GM19035 (cell line): ENCODE data around the gene LARP1.
A peak's percentile ranks its signal among the peaks of the same experiment; 100 is the strongest.

ENCODE experiments used
- ATAC-seq: cut with Tn5 transposase; IDR thresholded peaks from one replicate; pipeline ENCODE4 v1.9.1; 2021; ENCODE audit not compliant: unreplicated experiment

LARP1 gene

DNA sequence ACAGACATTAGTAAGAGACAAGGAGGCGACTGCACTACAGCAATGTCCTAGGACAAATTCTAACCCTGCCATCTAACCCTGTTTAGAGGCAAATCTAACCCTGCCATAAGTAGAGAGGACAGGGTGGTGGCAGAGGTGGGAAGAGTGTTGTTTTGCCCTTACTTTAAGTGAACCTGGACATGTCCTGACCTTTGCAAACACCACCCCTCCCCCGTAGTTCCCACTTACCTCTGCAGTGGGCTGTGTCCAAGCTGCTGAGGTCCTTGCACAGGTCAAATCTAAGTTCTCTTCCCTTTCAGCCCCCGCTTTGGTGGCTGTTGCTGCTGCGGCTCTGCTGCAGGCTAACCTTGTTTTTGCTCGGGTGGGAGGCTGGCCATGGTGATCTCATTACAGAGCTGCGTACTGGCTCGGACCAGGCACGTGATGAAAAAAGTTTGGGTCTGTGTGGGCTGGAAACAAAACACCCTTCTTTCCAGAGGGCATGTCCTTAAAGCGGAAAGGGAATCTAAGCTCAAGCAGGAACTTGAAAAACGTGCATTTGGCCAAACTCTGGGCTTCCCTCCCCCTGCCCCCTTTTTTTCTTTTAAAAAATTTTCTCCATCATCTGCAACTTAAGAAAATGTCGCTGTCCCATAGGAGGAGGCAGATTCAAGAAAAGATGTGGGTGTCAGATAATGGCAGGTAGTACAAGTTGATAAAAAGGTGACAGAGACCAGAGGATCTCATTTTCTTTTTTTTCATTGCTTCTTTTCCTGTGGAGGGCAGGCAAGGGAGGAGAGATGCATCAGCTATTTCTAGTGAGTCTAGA is 95.3 kb downstream of the LARP1 start, which contains the start of gene FAXDC2:
TSS of gene FAXDC2 (minus strand) at position 349 of the 808 bp plus-strand sequence. CDS start 12,425 bp downstream, outside the sequence.
- no peak for ATAC-seq

DNA sequence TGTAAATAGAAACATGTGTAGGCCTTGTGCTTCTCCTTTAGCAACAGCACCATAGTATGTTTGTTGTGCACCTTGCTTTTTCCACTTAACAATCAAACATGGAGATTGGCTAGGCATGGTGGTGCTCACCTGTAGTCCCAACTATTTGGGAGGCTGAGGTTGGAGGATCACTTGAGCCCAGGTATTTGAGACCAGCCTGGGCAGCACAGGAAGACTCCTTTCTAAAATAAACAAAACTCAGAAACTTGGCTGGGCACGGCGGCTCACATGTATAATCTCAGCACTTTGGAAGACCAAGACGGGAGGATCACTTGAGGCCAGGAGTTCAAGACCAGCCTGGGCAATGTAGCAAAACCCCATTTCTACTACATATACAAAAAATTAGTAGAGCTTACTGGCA is 96.2 kb downstream of the LARP1 start:
- no peak for ATAC-seq

DNA sequence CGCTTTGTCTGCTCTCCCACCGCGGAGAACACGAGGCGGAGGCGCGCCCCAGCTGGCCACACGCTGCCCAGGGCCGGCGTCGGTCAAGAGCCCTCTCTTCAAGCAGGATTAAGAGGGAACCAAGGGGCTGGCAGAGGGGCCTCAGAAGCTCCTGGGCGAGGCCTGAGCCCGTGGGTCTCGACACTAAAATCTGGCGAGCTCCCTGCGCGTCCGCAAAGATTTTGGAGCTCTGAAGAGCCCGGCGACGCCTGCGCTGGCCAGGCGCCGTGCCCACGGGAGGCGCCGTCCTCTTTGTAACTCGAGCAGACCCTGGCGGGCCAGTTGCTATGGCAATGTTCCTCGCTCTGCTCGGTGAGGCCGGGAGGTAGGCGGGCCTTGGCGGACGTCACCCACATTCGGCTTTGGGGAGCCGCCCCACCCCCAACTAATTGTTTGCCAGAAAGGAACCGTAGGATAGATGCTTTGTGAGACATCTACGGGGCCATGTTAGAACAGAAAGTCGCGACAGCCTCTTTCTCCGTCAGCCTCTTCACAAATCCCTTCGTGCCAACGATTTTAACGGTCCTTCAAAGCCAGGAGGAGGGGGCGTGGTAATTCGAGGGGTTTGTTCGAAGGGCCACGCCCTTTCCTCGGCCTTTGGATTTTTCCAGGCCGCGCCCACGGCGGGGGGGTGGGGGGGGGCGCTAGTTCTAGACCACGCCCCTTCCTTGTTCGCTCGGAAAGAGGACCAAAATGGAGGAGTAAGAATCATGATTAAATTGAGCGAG is 102.5 kb downstream of the LARP1 start:
- peak; percentile 67 for ATAC-seq

DNA sequence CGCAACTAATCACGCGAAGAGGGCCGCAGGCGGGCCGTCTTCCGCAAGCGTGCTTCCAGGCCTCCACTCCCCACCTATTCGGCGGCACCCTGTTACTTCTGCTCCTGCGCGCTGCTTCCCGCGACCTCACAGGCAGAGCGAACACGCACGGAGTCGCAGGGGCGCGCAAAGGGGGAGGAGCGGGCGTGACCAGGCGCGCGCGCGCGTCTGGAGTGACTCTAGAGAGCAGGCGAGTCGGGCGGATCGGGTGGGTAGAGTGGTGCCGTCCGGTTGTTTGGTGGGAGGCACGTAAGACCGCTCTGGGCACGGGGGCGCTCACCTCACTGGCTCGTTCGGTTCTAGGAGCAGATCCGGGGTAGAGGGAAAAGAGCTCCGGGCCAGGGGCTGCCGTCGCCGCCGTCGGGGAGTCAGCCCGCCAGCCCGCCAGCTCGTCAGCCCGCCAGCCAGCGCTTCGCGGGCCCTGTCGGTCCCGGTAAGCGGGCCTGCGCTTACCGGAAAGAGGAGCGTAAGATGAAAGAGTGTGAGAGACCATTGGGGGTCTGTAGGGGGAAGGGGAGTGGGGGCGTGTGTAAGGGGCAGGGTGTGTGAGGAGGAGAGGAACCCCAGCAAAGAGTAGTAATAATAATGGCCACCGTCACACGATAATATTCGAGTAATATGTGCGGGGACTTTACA is 103.3 kb downstream of the LARP1 start, which contains the start of gene CNOT8:
TSS of gene CNOT8 (plus strand) at position 331 of the 675 bp plus-strand sequence. CDS start 4,652 bp downstream, outside the sequence.
- ATAC-seq, result peak; percentile 77

DNA sequence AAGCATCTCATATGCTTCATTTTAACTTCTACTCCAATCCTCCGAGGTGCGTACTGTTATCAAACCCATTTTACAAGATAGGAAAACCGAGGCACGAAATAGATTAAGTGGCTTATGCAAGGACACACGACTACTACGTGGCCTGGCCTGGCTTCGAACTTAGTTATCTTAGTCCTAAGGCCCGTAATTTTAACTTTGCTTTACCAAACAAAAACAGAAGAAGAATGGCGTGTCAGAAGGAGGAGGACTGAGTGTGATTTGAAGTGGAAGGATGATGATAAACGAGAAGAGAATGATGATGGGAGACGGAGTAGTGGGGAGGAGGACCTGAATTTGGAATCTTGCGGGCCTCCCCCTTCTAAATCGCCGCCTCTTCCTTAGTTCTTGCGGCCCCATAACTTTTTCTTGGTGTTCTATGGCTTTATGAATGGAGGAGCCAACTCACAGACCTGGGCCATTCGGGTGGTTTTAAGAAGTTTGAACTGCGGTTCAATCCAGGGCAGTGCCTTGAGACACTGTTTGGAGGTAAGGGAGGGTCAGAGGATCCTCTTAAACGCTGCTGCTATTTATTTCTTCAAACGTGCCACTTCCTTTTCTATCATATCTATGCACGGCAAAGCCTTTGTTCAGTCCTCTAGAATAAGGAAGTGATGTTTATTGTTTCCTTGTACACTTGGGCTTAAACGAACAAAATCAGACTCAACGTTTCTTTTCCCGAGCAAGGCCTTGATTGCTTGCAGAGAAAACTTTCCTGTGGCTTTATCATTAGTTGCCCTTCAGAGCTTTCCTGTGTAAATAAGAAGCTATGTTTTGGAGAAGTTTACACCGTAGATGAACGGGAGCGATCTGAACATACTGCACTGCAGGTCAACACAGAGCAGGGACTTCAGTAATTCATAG is 104.0 kb downstream of the LARP1 start:
- ATAC-seq, result no peak

DNA sequence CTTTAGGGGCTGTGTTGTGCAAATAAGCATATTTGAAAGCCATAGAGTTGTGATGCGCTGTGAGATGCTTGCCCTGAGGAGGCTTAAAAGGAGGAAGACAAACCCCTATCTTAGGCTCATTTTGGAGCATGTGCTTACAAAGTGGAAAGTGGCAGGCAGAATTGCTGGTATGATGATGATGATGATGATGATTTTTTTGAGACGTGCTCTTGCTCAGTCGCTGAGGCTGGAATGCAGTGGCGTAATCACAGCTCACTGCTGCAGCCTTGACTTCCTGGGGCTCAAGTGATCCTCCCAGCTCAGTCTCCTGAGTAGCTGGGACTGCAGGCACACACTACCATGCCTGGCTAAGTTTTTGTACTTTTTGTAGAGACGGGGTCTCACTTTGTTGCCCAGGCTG is 104.9 kb downstream of the LARP1 start:
- no peak for ATAC-seq

DNA sequence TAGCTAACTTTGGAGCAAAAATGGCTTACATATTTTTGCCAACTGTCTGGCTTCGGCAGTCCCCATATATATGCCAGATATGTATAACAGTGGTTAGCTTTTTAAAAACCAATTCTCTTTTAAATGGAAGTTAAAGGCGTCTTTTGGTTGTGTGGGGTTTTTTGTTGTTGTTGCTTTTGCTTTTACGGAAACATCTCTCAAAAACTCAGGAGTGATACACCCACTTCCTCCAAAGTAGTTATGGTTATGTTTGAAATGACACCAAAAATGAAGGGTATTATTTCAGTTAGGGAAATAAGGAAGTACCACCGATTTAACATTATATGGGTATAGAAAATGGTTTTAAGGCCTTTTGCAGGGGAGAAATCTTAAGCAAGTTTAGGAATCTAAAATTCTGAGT is 105.6 kb downstream of the LARP1 start:
- ATAC-seq, result no peak

DNA sequence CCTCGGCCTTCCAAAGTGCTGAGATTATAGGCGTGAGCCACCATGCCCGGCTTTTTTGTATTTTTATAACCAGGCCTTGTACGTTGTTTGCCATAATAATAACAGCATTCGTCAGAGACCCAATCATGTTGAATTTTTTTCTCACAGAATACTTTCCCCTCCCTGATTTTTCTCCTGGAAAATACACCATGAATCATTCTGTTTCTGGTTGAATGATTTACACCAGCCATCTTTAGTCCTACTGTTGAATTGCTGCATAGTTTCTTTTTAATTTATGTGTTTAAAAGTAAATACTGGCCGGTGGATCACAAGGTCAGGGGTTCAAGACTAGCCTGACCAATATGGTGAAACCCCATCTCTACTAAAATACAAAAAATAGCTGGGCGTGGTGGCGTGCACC is 106.8 kb downstream of the LARP1 start:
- ATAC-seq, result no peak

DNA sequence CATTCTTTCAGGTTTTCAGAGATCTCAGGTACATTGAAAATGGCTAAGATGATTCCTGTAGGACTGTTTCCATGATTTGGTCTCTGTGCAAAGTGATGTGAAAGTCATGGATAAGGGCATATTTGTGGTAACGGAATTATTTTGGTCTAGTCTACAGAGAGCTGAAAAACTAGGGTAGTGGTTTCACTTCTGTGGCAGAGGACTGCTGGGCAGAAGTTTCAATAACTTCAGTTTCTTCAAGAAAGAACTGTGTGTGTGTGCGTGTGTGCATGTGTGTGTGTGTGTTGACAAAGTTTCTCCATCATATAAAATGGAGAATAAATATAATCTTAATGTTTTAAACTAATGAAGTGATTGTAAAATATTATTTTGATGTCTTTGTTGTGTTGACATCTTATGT is 107.6 kb downstream of the LARP1 start:
- no peak for ATAC-seq

DNA sequence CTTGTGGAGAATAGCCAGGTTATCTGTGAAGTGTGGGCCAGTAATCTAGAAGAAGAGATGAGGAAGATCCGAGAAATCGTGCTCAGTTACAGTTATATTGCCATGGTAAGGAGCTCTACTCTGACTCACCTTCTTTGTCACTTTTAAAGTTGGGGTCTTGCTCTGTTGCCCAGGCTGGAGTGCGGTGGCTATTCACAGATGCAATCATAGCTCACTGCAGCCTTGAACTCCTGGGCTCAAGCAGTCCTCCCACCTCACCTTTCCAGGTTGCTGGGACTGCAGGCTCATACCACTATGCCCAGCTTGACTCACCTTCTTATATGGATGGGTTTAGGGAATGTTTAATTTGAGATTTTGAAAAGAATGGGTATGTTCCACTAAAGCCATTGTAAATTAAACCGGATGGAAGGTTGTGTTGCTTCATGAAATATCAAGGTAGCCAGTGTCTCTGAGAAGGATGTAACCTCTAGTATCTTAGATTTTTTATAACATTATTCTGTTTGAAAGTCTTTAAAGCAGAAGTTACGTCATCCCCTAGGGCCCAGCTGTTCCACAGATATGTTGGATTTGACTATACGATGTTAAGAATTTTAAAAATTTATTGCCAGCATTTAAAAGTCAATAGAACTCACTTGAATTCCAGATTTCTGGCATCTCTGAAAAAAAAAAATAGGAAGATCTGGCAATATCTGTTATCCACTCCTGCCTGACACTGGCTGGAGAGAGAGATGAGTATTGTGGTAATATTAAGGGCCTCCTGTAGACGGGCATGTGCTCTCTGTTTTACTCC is 108.3 kb downstream of the LARP1 start:
- no peak for ATAC-seq

DNA sequence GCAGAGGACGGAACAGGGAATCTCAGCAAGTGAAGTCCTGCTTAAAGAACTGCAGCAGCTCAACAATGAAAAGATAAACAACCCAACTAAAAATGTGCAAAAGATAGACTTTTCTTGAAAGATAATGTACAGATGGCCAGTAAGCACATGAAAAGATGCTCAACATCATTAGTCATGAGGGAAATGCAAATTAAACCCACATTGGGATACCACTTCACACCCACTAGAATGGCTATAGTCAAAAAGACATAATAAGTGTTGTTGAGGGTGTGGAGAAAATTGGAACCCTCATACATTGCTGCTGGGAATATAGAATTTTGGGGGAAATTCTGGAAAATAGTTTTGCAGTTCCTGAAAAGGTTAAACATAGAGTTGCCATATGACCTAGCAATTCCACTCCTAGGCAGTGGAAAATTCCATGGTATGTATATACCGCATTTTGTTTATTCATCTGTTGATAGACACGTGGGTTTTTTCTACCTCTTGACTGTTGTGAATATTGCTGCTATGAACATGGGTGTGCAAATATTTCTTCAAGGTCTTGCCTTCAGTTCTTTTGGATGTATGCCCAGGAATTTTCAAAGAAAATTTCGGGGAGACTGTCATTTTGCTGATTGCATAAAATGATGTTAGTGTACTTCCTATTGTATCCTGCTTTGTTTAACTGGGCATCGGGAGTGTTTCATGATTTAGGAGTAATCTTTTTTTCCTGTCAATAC is 110.4 kb downstream of the LARP1 start:
- ATAC-seq, result no peak

DNA sequence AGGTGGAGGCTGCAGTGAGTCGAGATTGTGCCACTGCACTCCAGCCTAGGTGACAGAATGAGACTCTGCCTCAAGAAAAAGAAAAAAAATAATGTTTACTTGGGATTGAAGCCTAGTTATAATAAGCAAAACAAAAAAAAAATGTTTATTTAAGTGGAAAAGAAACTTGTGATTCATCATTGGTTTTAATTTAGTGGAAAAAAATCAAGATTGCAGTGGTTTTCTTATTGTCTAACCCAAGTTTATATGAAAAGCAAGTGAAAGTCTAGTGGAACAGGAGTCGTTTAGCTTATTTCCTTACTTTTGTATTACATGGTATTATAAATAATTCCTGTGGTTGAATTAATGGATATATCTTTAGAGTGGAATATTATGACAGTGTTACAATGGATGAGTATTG is 111.7 kb downstream of the LARP1 start:
- no peak for ATAC-seq
